GM12878 (cell line): ENCODE results near the gene DIS3L2. TPM values are rescaled to one million over a fixed set of nuclear protein-coding genes. Genes with fewer than 3 reads are reported as not detected.

Experiments
- ATAC-seq: fragments of 200-7000 bp; cut with Tn5 transposase; 3 replicates; pipeline ENCODE4 v1.9.1; 2020; ENCODE audit warnings: mild to moderate bottlenecking, moderate library complexity
- BruUV-seq: library from RNA; stranded (reverse); fragments of 400-500 nt; replicated peaks from 2 replicates; lab custom pipeline; 2021; lab: Mats Ljungman, UMichigan
- CTCF ChIA-PET: fragments of 300-600 bp; sonication (Branson Sonifier 250); formaldehyde crosslinking; extraction: SDS; loops from one replicate; lab custom pipeline; 2021; ENCODE audit warnings: inconsistent platforms; lab: Yijun Ruan, JAX
- POLR2A ChIA-PET: fragments of 350-600 bp; formaldehyde crosslinking; extraction: SDS; loops from one replicate; lab custom pipeline; 2021; ENCODE audit warnings: inconsistent platforms; lab: Charles Lee
- RAD21 ChIA-PET: fragments of 300-600 bp; sonication (Branson Sonifier 250); formaldehyde crosslinking; loops from one replicate; lab custom pipeline; 2023; ENCODE audit warnings: antibody characterized with exemption; ENCODE audit not compliant: unreplicated experiment; lab: Charles Lee
- SMC1A ChIA-PET: fragments of 300-600 bp; sonication (Branson Sonifier 250); formaldehyde crosslinking; loops from one replicate; lab custom pipeline; 2023; ENCODE audit not compliant: unreplicated experiment, uncharacterized antibody; lab: Charles Lee
- DNase-seq: peaks from one replicate; pipeline ENCODE4 v3.0.0-alpha.2; 2011; ENCODE audit warnings: low read depth, low spot score
- FAIRE-seq: peaks from 3 replicates; lab custom pipeline; 2011; peaks lifted over from hg19 to GRCh38; lab: Jason Lieb, UNC
- H2AFZ ChIP-seq: 2 replicates; pipeline ENCODE4 v1.6.0; 2011; ENCODE audit warnings: low read depth, low read length, control low read depth; ENCODE audit not compliant: control insufficient read depth
- H3K27ac ChIP-seq: 2 replicates; pipeline ENCODE4 v1.5.1; 2011; ENCODE audit warnings: control low read depth; ENCODE audit not compliant: control insufficient read depth, insufficient read depth
- H3K27me3 ChIP-seq, 2 experiments: replicated peaks in 1 of 2; 2 replicates each; pipeline versions ENCODE4 v1.6.0 to v1.6.1; 2011; ENCODE audit warnings: low read length in 1 of 2; ENCODE audit not compliant: control insufficient read depth in 2 of 2, insufficient read depth in 2 of 2
- H3K36me3 ChIP-seq, 2 experiments: 2 replicates each; pipeline ENCODE4 v1.5.1; 2011; ENCODE audit warnings: low read length in 1 of 2; ENCODE audit not compliant: control insufficient read depth in 2 of 2, insufficient read depth in 2 of 2
- H3K4me1 ChIP-seq: 2 replicates; pipeline ENCODE4 v1.6.1; 2011; ENCODE audit warnings: mild to moderate bottlenecking, low read length, moderate library complexity, mixed read lengths; ENCODE audit not compliant: control insufficient read depth, insufficient read depth
- H3K4me2 ChIP-seq: 2 replicates; pipeline ENCODE4 v1.6.0; 2011; ENCODE audit warnings: control low read depth; ENCODE audit not compliant: control insufficient read depth, insufficient read depth
- H3K4me3 ChIP-seq: fragments of 200-600 bp; sonication (generic); 2 replicates; pipeline ENCODE4 v1.5.1; 2016
- H3K79me2 ChIP-seq: 2 replicates; pipeline ENCODE4 v1.6.0; 2011; ENCODE audit warnings: low read length; ENCODE audit not compliant: control insufficient read depth, insufficient read depth
- H3K9ac ChIP-seq: 2 replicates; pipeline ENCODE4 v1.8.0; 2011; ENCODE audit warnings: low read length, control low read depth, mixed read lengths; ENCODE audit not compliant: control insufficient read depth, insufficient read depth
- H3K9me3 ChIP-seq: replicated peaks from 3 replicates; pipeline ENCODE4 v1.5.1; 2011; ENCODE audit warnings: mild to moderate bottlenecking, low read length; ENCODE audit not compliant: control insufficient read depth, insufficient read depth
- H4K20me1 ChIP-seq: 2 replicates; pipeline ENCODE4 v1.6.0; 2011; ENCODE audit not compliant: control insufficient read depth, insufficient read depth
- ASH2L ChIP-seq: fragments of 300-600, 200-600 bp; sonication (generic); IDR thresholded peaks from 2 replicates; pipeline ENCODE4 v1.6.1; 2017; ENCODE audit warnings: low read depth, mild to moderate bottlenecking, borderline replicate concordance
- BMI1 ChIP-seq: fragments of 450-650 bp; IDR thresholded peaks from 2 replicates; pipeline ENCODE4 v1.6.1; 2016; ENCODE audit warnings: mild to moderate bottlenecking, moderate library complexity, borderline replicate concordance
- CREB1 ChIP-seq: IDR thresholded peaks from 2 replicates; pipeline ENCODE4 v1.6.1; 2012; ENCODE audit warnings: low read depth, mild to moderate bottlenecking, inconsistent platforms
- IKZF1 ChIP-seq: fragments of 450-650 bp; conservative IDR thresholded peaks from 2 replicates; pipeline ENCODE4 v1.6.1; 2017; ENCODE audit warnings: antibody characterized with exemption, mild to moderate bottlenecking
- JUND ChIP-seq: IDR thresholded peaks from 2 replicates; pipeline ENCODE4 v1.6.1; 2012; ENCODE audit warnings: low read depth, mild to moderate bottlenecking, low read length, improper control_type of control experiment, moderate library complexity
- MXI1 ChIP-seq: fragments of 150-350 bp; IDR thresholded peaks from 2 replicates; pipeline ENCODE4 v1.6.1; 2011; ENCODE audit warnings: low read depth, mild to moderate bottlenecking, inconsistent platforms, low read length, improper control_type of control experiment
- NR2C1 ChIP-seq: fragments of 450-650 bp; IDR thresholded peaks from 2 replicates; pipeline ENCODE4 v1.6.1; 2017; ENCODE audit warnings: antibody characterized with exemption, mild to moderate bottlenecking, moderate library complexity
- POU2F2 ChIP-seq: IDR thresholded peaks from 3 replicates; pipeline ENCODE4 v1.6.1; 2011; ENCODE audit warnings: low read depth, mild to moderate bottlenecking, low read length, borderline replicate concordance
- RB1 ChIP-seq: fragments of 450-650 bp; formaldehyde crosslinking; IDR thresholded peaks from 2 replicates; pipeline ENCODE4 v1.6.1; 2017; ENCODE audit warnings: mild to moderate bottlenecking, borderline replicate concordance
- SREBF1 ChIP-seq: IDR thresholded peaks from 2 replicates; pipeline ENCODE4 v1.6.1; 2012; ENCODE audit warnings: mild to moderate bottlenecking, low read length
- SUZ12 ChIP-seq: fragments of 200-600 bp; sonication (generic); IDR thresholded peaks from one replicate; pipeline ENCODE4 v1.6.1; 2018; ENCODE audit warnings: antibody characterized with exemption, mild to moderate bottlenecking; ENCODE audit not compliant: unreplicated experiment
- TCF3 ChIP-seq: IDR thresholded peaks from 2 replicates; pipeline ENCODE4 v1.6.1; 2012; ENCODE audit warnings: low read depth, mild to moderate bottlenecking, low read length, borderline replicate concordance; ENCODE audit not compliant: insufficient read depth
- YBX1 ChIP-seq: fragments of 450-650 bp; IDR thresholded peaks from 2 replicates; pipeline ENCODE4 v1.6.1; 2016; ENCODE audit warnings: antibody characterized with exemption
- ZNF274 ChIP-seq: IDR thresholded peaks from one replicate; pipeline ENCODE4 v1.8.0; 2011; ENCODE audit not compliant: insufficient read length, insufficient read depth
- WGBS: methylation state at CpG from one replicate; pipeline ENCODE4 v1.1.6; 2016; ENCODE audit warnings: low lambda C conversion rate; ENCODE audit not compliant: insufficient replicate concordance, insufficient coverage; ENCODE audit errors: missing lambda C conversion rate; 5-methylcytosine and 5-hydroxymethylcytosine counted together
- in situ Hi-C: fragments of 300-500 bp; cut with MboI; formaldehyde crosslinking; loops from 9 replicates; pipeline ENCODE4 v1.14.3; 2018; ENCODE audit warnings: mixed read lengths
- intact Hi-C: fragments of 100-400 bp; cut with micrococcal nuclease; formaldehyde crosslinking; loops from one replicate; pipeline ENCODE4 v1.14.2; 2022; ENCODE audit not compliant: unreplicated experiment
- polyA plus RNA-seq, 11 experiments: library from polyadenylated mRNA; depleted of rRNA in 4 of 11; unstranded in 6 of 11; stranded (reverse) in 5 of 11; fragments of >200 nt; fragmentation: Nextera tagmentation in 4 of 11; fragmentation: Illumina TruSeq in 1 of 11; extraction: Ambion mirVana in 4 of 11; extraction: Trizol in 1 of 11; gene quantifications; 1 replicate in 1 of 11; 2 replicates in 10 of 11; pipeline versions ENCODE4 v1.2.1 to v1.2.3, GENCODE V29; 2011 to 2016; ENCODE audit warnings: inconsistent platforms in 2 of 11, missing spikeins in 2 of 11, low read depth in 1 of 11
- total RNA-seq, 4 experiments: library from RNA; depleted of rRNA in 3 of 4; stranded (reverse); fragments of >200 nt in 3 of 4; fragmentation: Illumina TruSeq in 1 of 4; extraction: Trizol in 1 of 4; gene quantifications; 2 replicates each; pipeline versions ENCODE4 v1.2.1 to v1.2.3, GENCODE V29; 2013 to 2021
- TF ChIP-seq, protein P1 (sequence below): fragments of 450-650 bp; IDR thresholded peaks from 2 replicates; pipeline ENCODE4 v1.6.1; 2016; ENCODE audit warnings: mild to moderate bottlenecking
- TF ChIP-seq, protein P2 (sequence below): IDR thresholded peaks from 2 replicates; pipeline ENCODE4 v1.6.1; 2012; ENCODE audit warnings: low read depth, low read length, improper control_type of control experiment

DIS3L2 gene
- total and polyA plus RNA-seq, 10 of the 15 experiments (the other 5 are each of a cell fraction or from before 2014, with no cell fraction given): 3.5 to 27.1 (median 16.0) TPM

DNA sequence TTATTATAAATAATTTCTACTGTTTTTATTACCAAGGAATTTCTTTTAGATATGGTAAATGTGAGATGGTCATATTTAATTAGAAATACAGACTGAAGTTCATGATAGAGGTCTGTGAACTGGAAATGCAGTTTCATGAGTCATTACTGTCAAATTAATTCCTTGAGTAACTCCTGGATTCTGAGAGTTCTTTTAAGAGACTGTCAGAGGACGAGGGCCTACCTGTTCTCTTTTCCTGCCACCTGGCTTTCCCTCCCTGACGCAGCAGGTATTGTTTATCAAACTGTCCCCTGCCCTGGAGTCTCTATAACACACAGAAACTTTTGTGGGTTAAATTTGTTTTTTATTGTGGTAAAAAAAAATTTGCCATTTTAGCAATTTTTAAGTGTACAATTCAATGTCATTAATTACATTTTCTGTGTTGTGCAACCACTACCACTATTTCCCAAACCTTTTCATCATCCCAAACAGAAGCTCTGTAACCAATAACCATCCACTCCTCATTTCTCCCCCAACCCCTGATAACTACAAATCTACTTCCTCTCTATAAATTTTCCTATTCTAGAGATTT is 142.6 kb downstream of the DIS3L2 start (continued):
- no peak for TF ChIP-seq SUZ12
- TF ChIP-seq RB1: no peak
- TF ChIP-seq SREBF1: no peak

DNA sequence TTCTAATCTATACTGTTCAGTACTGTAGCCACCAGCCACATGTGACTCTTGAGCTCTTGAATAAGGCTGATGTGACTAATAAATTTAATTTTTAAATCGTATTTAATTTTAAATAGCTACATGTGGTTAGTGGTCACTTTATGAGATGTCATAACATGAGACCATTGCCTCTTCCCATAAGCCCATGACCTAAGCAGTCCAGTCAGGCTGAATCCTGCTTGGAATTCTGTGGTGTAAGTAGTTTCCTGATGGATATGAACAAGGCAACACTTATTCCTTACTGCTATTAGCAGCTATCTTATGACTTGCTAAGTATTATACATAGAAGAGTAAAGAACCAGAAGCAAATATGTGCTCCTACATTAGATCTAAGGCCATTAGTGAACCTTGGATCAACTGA is 150.0 kb downstream of the DIS3L2 start:
- no peak for FAIRE-seq

More for the DNA sequence above, 150.0 kb downstream of the DIS3L2 start:
- Histone ChIP-seq H3K9me3 (no peaks in the 10 kb centered on the region), H3K4me3 (no peak overlapping the region), H3K79me2 (no peaks in the 10 kb centered on the region), H3K4me1 (no peaks in the 10 kb centered on the region), H3K4me2 (no peak overlapping the region), H3K9ac (no peak overlapping the region), H2AFZ (no peak overlapping the region), H4K20me1 (no peaks in the 10 kb centered on the region), H3K27ac (no peak overlapping the region), H3K36me3 (no peaks in the 10 kb centered on the region), H3K27me3 (no peaks in the 10 kb centered on the region)
- SMC1A ChIA-PET: no interaction called here
- POLR2A ChIA-PET: interaction anchor here (1.4 kb wide), 1 partner anchor 11 kb away, joined by 6 read pairs; no protein-coding TSS in a partner anchor
- CTCF ChIA-PET: no interaction called here
- no TSS peak for BruUV-seq
- in situ Hi-C loops (no loop called here), intact Hi-C loops (no loop called here)
- no peak for TF ChIP-seq TCF3
- TF ChIP-seq BMI1: no peak
- TF ChIP-seq JUND: no peak
- TF ChIP-seq SREBF1: no peak
- TF ChIP-seq ASH2L: no peak
- TF ChIP-seq IKZF1: no peak
- TF ChIP-seq, protein P1, sequence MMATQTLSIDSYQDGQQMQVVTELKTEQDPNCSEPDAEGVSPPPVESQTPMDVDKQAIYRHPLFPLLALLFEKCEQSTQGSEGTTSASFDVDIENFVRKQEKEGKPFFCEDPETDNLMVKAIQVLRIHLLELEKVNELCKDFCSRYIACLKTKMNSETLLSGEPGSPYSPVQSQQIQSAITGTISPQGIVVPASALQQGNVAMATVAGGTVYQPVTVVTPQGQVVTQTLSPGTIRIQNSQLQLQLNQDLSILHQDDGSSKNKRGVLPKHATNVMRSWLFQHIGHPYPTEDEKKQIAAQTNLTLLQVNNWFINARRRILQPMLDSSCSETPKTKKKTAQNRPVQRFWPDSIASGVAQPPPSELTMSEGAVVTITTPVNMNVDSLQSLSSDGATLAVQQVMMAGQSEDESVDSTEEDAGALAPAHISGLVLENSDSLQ: no peak
- TF ChIP-seq MXI1: no peak
- TF ChIP-seq YBX1: no peak
- no peak for TF ChIP-seq POU2F2
- TF ChIP-seq NR2C1: no peak
- TF ChIP-seq, protein P2, sequence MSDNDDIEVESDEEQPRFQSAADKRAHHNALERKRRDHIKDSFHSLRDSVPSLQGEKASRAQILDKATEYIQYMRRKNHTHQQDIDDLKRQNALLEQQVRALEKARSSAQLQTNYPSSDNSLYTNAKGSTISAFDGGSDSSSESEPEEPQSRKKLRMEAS: no peak
- no peak for TF ChIP-seq ZNF274
- TF ChIP-seq CREB1: no peak
- DNase-seq: no peak
- no peak for ATAC-seq
- RAD21 ChIA-PET: no interaction called here
- WGBS: 45% methylated on average over 1 of the region's 1 CpG
